Measurements from ENCODE around the gene CNFN.

CNFN gene, protein sequence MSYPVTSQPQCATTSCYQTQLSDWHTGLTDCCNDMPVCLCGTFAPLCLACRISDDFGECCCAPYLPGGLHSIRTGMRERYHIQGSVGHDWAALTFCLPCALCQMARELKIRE

DNA sequence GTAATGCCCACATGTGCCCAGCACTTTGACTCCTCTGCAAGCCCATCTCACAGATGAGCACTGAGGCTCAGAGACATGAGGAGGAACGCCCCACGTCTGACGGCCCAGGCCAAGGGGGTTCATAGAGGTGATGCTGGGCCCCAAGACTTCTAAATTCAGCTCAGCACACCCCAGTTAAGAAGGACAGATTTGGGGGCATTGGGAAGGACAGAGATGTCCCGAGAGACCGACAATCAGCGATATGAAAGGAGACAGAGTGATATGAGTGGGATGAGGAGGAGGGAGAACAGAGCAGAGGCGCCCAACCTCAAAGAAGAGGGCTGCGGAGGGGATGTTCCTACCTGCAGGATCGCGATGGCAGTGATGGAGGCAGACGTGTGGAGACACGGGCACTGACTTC, at the start of gene CNFN:
TSS of gene CNFN (minus strand) at position 399 of the 400 bp plus-strand sequence. CDS start 1,260 bp downstream, outside the sequence.
- no peak for DNase-seq

GRCh38 chr19:42436006-42436405, 45.9 kb upstream of the CNFN start:
- no peak for DNase-seq

DNA sequence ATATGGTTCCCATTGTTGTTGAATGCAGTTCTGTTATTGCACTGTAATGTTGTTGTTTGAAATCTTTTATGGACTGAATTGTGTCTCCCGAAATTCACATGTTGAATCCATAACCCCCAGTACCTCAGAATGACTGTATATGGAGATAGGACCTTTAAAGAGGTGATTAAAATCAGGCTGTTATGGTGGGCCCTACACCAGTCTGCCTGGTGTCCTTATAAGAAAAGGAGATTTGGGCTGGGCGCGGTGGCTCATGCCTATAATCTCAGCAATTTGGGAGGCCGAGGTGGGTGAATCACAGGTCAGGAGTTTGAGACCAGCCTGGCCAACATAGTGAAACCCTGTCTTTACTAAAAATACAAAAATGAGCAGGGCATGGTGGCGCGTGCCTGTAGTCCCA, 45.2 kb upstream of the CNFN start:
- no peak for DNase-seq

DNA sequence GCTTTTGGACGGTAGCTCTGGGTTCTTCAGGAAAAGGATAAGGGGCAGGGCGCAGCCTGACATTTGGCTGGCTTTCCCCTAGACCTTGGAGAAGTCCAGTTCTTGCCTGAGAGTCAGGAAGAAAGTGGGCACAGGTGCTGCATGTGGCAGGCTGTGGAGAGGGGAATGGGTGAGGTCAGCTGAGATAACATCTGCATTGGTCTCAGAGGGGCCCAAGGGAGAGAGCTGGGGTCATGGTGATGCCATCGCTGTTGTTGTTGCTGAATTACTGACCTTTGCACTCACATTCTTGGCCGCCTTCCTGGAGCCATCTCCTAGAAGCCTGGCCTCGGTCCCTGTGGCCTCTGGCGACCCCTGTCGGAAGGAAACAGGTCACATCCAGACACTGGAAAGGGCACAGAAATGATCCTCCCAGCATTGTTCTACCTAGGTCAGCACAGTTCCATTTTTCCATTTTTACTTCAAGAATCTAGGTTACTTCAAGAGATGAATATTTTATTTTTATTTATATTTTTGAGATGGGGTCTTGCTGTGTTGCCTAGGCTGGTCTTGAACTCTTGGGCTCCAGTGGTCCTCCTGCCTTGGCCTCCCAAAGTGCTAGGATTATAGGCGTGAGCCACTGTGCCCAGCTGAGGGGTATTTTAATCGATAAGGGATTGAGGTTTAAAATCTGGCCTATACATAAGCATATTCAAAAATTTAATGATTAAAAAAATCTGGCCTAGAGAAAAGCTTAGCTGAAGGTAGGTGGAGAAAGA, 43.6 kb upstream of the CNFN start:
- DNase-seq, result peak; percentile 73 to 74

GRCh38 chr19:42431486-42431885, 41.4 kb upstream of the CNFN start:
- no peak for DNase-seq

GRCh38 chr19:42428676-42429075, 38.6 kb upstream of the CNFN start:
- DNase-seq, result no peak

DNA sequence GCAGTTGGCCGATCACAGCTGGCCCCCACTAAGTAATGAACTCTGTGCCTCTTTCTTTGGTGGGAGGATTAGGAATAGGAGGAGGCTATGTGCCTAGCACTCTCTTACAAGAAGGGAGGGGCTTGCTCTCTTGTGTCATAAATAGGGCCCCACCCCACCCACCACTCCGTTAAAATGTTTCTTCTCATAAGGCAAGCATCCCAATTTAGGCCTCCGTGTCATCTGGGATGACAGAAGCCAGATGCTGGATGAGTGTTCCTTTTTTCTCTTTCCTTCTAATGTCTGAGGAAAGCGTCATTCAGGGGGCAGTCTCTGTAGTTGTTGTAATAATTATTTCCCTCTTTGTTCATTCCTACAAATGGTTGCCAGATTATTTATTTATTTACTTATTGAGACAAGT, 37.2 kb upstream of the CNFN start, which contains the start of gene LIPE:
TSS of gene LIPE (minus strand) at position 76 of the 400 bp plus-strand sequence. CDS start 239 bp downstream, outside the sequence.
- DNase-seq, result no peak

GRCh38 chr19:42426643-42427042, 36.5 kb upstream of the CNFN start:
- no peak for DNase-seq

GRCh38 chr19:42424712-42425131, 34.6 kb upstream of the CNFN start:
- no peak for DNase-seq

DNA sequence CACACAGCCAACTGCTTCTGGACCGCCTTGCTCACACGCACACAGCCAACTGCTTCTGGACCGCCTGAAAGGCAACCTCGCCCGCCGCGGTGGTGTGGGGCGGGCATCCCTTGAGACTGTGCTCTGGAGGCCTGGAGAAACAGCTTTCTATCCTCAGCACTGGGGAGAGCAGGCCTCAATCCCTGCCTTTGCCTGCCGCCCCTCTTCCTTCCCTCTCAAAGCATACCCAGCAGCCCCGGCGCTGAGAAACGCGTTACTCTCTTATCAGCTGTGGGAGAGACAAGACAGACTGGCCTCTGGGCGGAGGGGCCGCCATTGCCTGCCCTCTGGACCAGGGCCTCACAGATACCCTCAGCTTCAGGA, 34.2 kb upstream of the CNFN start:
- no peak for DNase-seq

- DNase-seq, result peak; percentile 97
Observed at GRCh38 chr19:42423462-42424344, 33.6 kb upstream of the CNFN start.

GRCh38 chr19:42422901-42423461, 32.9 kb upstream of the CNFN start:
- DNase-seq, result peak; percentile 68 to 74

DNA sequence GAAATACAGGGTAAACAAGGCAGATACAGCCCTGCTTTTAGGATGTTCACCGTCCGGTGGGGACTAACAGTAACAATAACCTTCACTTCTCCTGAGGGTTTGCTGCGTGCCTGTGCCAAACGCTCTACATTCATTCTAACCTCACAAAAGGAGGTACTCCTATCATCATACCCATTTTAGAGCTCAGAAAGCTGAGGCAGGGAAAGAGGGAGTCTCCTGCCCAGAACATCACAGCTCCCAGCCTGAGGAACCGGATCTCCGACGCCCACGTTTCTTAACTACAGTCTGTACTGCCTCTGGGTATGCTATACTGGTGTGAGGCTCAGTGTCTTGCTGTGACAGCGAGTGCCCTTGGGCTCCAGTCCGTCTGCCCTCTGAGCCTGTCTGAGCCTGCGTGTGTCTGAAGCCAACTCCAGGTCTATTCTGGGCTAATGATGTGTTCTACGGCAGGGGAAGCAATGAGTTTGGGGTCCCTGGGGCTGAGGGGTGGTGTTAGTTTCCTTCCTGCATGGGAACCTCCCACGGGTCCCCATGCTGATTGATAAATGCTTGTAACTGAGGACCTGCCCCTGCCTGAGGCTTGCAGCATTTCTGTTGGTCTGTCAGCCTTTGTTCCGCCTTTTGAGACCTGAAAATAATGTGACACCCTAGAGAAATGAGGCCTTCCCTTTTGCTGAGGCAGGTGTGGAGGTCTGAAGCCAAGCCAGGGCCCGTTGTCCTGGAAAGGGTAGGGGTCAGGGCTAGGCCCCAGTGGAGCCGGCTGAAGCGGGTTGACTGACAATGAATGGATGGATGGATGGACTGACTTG, 32.2 kb upstream of the CNFN start:
- DNase-seq, result no peak

DNA sequence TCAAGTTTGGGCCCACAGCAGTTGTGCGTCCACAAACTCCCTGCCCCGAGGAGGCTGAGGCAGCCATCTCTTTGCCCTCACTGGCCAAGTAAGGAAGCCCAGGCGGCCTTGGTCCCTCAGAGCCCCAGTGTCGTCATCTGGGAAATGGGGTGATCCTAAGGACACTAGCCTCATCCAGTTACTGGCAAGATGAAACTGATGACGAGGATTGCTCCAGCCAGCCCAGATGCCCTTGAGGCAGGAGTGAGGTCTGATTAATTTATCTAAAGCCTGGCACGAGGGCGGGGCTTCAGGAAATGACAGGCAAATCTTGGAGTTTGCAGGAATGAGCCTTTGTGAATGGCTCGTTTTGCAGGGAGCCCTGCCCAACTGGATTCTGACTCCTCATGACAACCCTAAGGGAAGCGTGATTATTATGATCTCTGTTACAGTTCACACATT, 31.5 kb upstream of the CNFN start:
- DNase-seq, result no peak

DNA sequence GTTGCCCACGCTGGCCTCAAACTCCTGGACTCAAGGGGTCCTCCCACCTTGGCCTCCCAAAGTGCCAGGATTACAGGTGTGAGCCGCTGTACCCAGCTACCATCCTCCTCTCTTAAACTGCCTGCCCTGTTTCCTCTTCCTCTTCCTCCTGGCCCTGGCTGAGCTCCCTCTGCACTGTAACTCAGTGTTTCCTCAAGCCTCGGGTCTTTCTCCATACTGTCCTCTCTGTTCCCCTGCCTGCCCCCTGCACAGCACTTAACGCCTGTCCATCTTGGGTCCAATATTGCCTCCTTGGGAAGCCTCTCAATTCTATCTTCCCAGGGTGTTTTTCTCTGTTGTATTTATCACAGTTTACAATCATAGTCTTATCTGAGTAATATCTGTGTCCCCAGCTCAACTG, 31.0 kb upstream of the CNFN start:
- DNase-seq, result no peak

- DNase-seq, result peak; percentile 82 to 86
Observed at GRCh38 chr19:42420055-42420544, 30.0 kb upstream of the CNFN start.

DNA sequence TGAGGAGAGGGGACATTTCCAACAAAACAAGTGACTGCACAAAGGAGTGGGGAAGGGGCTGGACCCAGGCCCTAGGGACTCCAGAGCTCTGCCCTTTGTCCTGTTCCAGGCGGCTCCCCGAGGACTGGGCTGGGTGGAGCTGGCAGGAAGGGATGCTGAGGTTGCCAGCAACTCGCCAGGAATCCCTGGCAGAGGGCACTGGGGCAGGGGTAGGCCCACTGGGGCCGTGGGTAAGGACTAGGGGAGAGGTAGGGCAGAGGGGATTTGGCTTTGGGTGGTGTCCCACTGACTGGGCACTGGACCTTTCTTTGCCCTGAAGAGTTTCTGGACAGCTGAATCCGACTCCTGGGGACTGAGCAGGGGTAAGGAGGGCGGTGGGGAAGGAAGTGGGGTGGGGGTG, 29.2 kb upstream of the CNFN start:
- no peak for DNase-seq

GRCh38 chr19:42412661-42413076, 22.6 kb upstream of the CNFN start:
- DNase-seq, result no peak

GRCh38 chr19:42412227-42412626, 22.1 kb upstream of the CNFN start:
- no peak for DNase-seq

DNA sequence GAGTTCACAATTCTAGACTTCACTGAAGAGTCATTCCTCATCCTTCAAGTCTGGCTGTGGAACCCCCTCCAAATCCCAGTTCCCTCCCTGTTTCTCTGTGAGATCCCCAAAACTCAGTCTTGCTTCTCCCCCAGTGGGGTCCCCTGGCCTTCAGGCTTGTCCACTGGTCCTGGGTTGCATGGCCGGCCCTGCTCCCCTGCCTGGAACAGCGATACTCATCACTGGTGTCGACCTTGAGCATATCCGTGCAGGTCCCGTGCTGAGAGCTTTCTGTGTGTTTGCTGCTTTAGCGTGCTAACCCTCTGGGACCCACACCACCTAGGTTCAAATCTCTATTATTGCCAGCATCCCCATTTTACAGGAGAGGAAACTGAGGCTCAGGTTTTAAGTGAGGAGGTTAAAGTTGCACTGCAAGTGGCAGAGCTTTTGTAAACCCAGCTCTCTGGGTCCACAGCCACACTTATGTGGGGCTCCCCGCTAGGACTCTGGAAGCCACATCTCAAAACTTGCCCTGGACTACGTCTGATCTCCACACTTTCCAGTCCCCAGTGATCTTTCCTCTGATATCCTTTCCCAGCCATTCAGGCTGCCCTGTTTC, 21.6 kb upstream of the CNFN start:
- DNase-seq, result no peak

DNA sequence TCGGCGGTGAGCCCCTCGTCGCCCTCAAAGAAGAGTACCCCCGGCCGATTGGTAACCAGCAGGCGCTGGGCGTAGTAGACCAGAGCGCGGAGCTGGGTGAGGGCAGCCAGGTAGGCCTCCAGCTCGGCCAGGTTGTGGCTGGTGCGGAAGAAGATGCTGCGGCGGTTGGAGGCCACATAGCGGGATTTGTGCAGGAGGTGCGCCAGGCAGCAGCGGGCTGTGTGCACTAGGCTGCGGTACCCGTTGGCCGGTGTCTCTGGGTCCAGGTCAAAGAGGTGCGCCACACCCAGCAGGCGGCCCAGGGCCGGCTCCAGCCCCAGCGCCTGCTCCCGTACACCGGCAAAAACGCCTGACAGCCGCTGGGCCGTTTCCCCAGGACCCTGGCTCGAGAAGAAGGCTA, 20.3 kb upstream of the CNFN start:
- no peak for DNase-seq

DNA sequence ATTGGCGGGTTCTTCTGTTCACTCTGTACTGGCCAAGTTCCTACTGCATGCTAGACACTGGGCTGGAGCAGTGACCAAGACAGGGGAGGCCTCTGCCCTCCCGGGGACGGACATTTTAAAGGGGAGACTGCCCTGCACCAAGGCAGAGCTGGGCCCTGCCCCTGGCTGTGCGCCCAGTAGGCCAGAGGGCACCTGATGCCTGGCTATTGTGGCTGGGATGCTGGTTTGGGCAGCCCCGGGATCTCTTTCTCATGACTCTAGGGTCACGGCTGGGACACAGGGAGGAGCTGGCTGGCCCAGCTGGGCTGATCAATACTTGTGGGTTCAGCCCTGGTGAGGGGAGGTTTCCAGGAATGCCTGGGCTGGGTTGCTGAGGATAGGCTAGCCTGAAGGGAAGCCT, 19.4 kb upstream of the CNFN start:
- no peak for DNase-seq

Measured in activated T-cell treated with anti-CD3 and anti-CD28 coated beads, Interleukin-2, amount 50 U/mL, for 48 hours (primary cell).